NCI-H2196 (cell line): ENCODE data around the gene RAB8A.
"Not testable (repeated sequence)": the region's sequence is repeated elsewhere in the genome, so short reads cannot be mapped to it uniquely, and the experiment has no call there.

Experiments used
- DNase-seq: peaks from one replicate; lab custom pipeline; 2025; ENCODE audit not compliant: unreplicated experiment; lab: John Stamatoyannopoulos, UW

Gene RAB8A

GRCh38 chr19:16170134-16170533 lies 58.4 kb downstream of the RAB8A start:
- DNase-seq = no peak

GRCh38 chr19:16175954-16176353 lies 64.3 kb downstream of the RAB8A start:
- DNase-seq = no peak

- not testable (repeated sequence) for DNase-seq
Observed at GRCh38 chr19:16178866-16179265, 67.2 kb downstream of the RAB8A start.

GRCh38 chr19:16180611-16181010 lies 68.9 kb downstream of the RAB8A start:
- no peak for DNase-seq
